GM08714 (cell line): Measurements from ENCODE around the gene ELL.

Source experiments
- H3K4me3 ChIP-seq: fragments of 200-500 bp; sonication (Bioruptor generic); 2 replicates; pipeline ENCODE4 v1.5.1; 2014; ENCODE audit warnings: mild to moderate bottlenecking, low read length, inconsistent platforms
- ZNF274 ChIP-seq: IDR thresholded peaks from 2 replicates; pipeline ENCODE4 v1.6.1; 2012; ENCODE audit warnings: mild to moderate bottlenecking, low read depth, low read length

Gene ELL

DNA sequence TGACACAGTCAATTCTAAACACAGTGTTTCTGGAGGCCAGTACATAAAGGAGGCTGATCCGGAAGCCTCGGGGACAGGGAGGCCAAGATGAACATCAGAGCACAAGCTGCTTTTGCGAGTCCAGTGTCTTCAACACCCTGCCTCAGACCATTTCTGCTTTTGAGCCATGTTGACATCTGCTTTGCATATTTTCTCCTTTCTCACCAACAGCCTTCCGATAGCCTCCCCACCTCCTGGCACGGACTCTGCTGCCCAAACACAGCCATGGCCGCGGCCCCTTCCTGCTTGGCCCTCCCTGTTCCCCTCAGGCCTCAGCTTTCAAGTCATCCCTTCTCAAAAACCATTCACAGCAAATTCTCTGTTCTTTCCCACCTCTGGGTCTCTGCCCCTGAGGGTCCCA, 128.0 kb downstream of the ELL start:
- TF ChIP-seq ZNF274, result no peak
- no peak overlapping the region for H3K4me3 ChIP-seq

GRCh38 chr19:18392926-18393325, 128.9 kb downstream of the ELL start:
- no peak for TF ChIP-seq ZNF274
- H3K4me3 ChIP-seq, result no peak overlapping the region
